SK-N-SH (cell line): ENCODE results near the gene OR6C4. TPM values are rescaled to one million over a fixed set of nuclear protein-coding genes. Genes with fewer than 3 reads are reported as not detected.

Experiments used
- CTCF ChIA-PET: fragments of 300-600, 350-600 bp; formaldehyde crosslinking; extraction: SDS; loops from one replicate; lab custom pipeline; 2021; lab: Yijun Ruan, JAX
- POLR2A ChIA-PET: fragments of 350-600 bp; sonication (Branson Sonifier 250); formaldehyde crosslinking; extraction: SDS; loops from one replicate; lab custom pipeline; 2020; ENCODE audit warnings: antibody characterized with exemption, inconsistent platforms; lab: Yijun Ruan, JAX
- DNase-seq: peaks from one replicate; pipeline ENCODE4 v3.0.0; 2012
- H2AFZ ChIP-seq: fragments of 200-600 bp; sonication (generic); 2 replicates; pipeline ENCODE4 v1.8.1; 2016; ENCODE audit warnings: antibody characterized with exemption, mild to moderate bottlenecking, low read depth
- H3F3A ChIP-seq: fragments of 200-600 bp; sonication (generic); replicated peaks from 2 replicates; pipeline ENCODE3; 2016; ENCODE audit warnings: antibody characterized with exemption, mild to moderate bottlenecking; ENCODE audit not compliant: insufficient read depth
- H3K27ac ChIP-seq, 2 experiments: fragments of 200-500 bp in 1 of 2; fragments of 200-600 bp in 1 of 2; sonication (Bioruptor generic) in 1 of 2; sonication (generic), shearing (Covaris generic) in 1 of 2; 2 replicates each; pipeline versions ENCODE4 v1.5.1 to v1.6.1; 2014 to 2016; ENCODE audit warnings: low read depth in 2 of 2, inconsistent platforms in 1 of 2, low read length in 1 of 2, mild to moderate bottlenecking in 1 of 2, mixed read lengths in 1 of 2
- H3K27me3 ChIP-seq: fragments of 200-600 bp; sonication (generic), shearing (Covaris generic); 2 replicates; pipeline ENCODE4 v1.6.1; 2016; ENCODE audit warnings: mixed run types; ENCODE audit not compliant: insufficient read depth
- H3K36me3 ChIP-seq, 2 experiments: fragments of 200-500 bp in 1 of 2; fragments of 200-600 bp in 1 of 2; sonication (Bioruptor generic) in 1 of 2; sonication (generic) in 1 of 2; replicated peaks in 1 of 2; 2 replicates each; pipeline versions ENCODE3 to v1.5.1; 2014 to 2016; ENCODE audit warnings: low read length in 1 of 2, mild to moderate bottlenecking in 1 of 2; ENCODE audit not compliant: insufficient read depth in 2 of 2, control insufficient read depth in 1 of 2
- H3K4me1 ChIP-seq, 2 experiments: fragments of 200-500 bp in 1 of 2; fragments of 200-600 bp in 1 of 2; sonication (Bioruptor generic) in 1 of 2; sonication (generic), shearing (Covaris generic) in 1 of 2; 2 replicates each; pipeline versions ENCODE4 v1.5.1 to v1.6.1; 2014 to 2016; ENCODE audit warnings: low read depth in 1 of 2, low read length in 1 of 2, mixed run types in 1 of 2; ENCODE audit not compliant: insufficient read depth in 2 of 2, control insufficient read depth in 1 of 2
- H3K4me2 ChIP-seq: fragments of 200-600 bp; sonication (generic), shearing (Covaris generic); 2 replicates; pipeline ENCODE4 v1.6.1; 2017; ENCODE audit warnings: mixed run types
- H3K4me3 ChIP-seq, 2 experiments: fragments of 200-500 bp in 1 of 2; fragments of 200-600 bp in 1 of 2; sonication (Bioruptor generic) in 1 of 2; sonication (generic), shearing (Covaris generic) in 1 of 2; 2 replicates each; pipeline versions ENCODE4 v1.5.1 to v1.8.1; 2014 to 2016; ENCODE audit warnings: low read depth in 2 of 2, inconsistent platforms in 1 of 2, low read length in 1 of 2, mild to moderate bottlenecking in 1 of 2, mixed read lengths in 1 of 2, moderate library complexity in 1 of 2
- H3K79me2 ChIP-seq: fragments of 200-600 bp; sonication (generic); 2 replicates; pipeline ENCODE4 v1.8.1; 2017; ENCODE audit warnings: mild to moderate bottlenecking; ENCODE audit not compliant: insufficient read depth
- H3K9ac ChIP-seq: fragments of 200-600 bp; sonication (generic); 2 replicates; pipeline ENCODE4 v1.6.1; 2017; ENCODE audit warnings: mixed run types
- H3K9me2 ChIP-seq: fragments of 200-600 bp; sonication (generic); 2 replicates; pipeline ENCODE4 v1.6.1; 2017; ENCODE audit warnings: mixed run types
- H3K9me3 ChIP-seq: fragments of 200-600 bp; sonication (generic); 2 replicates; pipeline ENCODE4 v1.6.1; 2017; ENCODE audit warnings: mixed run types, mild to moderate bottlenecking, moderate library complexity
- H4K20me1 ChIP-seq: fragments of 200-600 bp; sonication (generic); 2 replicates; pipeline ENCODE4 v1.6.1; 2017; ENCODE audit warnings: mild to moderate bottlenecking, mixed run types; ENCODE audit not compliant: insufficient read depth
- GABPA ChIP-seq: IDR thresholded peaks from 2 replicates; pipeline ENCODE4 v1.4.0; 2012; ENCODE audit warnings: low read depth, mild to moderate bottlenecking
- MXI1 ChIP-seq: IDR thresholded peaks from 2 replicates; pipeline ENCODE4 v1.6.1; 2012; ENCODE audit warnings: mild to moderate bottlenecking, low read depth, low read length, improper control_type of control experiment
- POLR2AphosphoS5 ChIP-seq: IDR thresholded peaks from 2 replicates; pipeline ENCODE4 v1.6.1; 2012; ENCODE audit warnings: low read depth, low read length
- RCOR1 ChIP-seq: fragments of 150-350 bp; IDR thresholded peaks from 2 replicates; pipeline ENCODE4 v1.6.1; 2017; ENCODE audit warnings: antibody characterized with exemption, low read length
- REST ChIP-seq: IDR thresholded peaks from 2 replicates; pipeline ENCODE4 v1.6.1; 2012; ENCODE audit warnings: mild to moderate bottlenecking, low read depth, low read length, moderate library complexity
- RFX5 ChIP-seq: IDR thresholded peaks from 2 replicates; pipeline ENCODE4 v1.6.1; 2012; ENCODE audit warnings: mild to moderate bottlenecking, improper control_type of control experiment, low read length
- RXRA ChIP-seq: IDR thresholded peaks from 2 replicates; pipeline ENCODE4 v1.4.0; 2012; ENCODE audit warnings: low read depth, mild to moderate bottlenecking, borderline replicate concordance
- SIN3A ChIP-seq: IDR thresholded peaks from 2 replicates; pipeline ENCODE4 v1.6.1; 2012; ENCODE audit warnings: low read depth, mild to moderate bottlenecking, low read length, moderate library complexity, borderline replicate concordance
- TAF1 ChIP-seq: IDR thresholded peaks from 2 replicates; pipeline ENCODE4 v1.6.1; 2012; ENCODE audit warnings: low read depth, mild to moderate bottlenecking, low read length, moderate library complexity, borderline replicate concordance
- WGBS: methylation state at CpG from one replicate; pipeline ENCODE4 v1.1.6; 2017; ENCODE audit warnings: low lambda C conversion rate; 5-methylcytosine and 5-hydroxymethylcytosine counted together
- polyA plus RNA-seq, 3 experiments: library from polyadenylated mRNA; depleted of rRNA; stranded (reverse); fragments of >200 nt; gene quantifications; 2 replicates each; pipeline ENCODE4 v1.2.3, GENCODE V29; 2012
- TF ChIP-seq, protein P1 (sequence below): fragments of 150-350 bp; IDR thresholded peaks from 2 replicates; pipeline ENCODE4 v1.6.1; 2017; ENCODE audit warnings: antibody characterized with exemption, low read length, low read depth, borderline replicate concordance
- TF ChIP-seq, protein P2 (sequence below): IDR thresholded peaks from 2 replicates; pipeline ENCODE4 v1.4.0; 2012; ENCODE audit warnings: low read depth, borderline replicate concordance

Gene OR6C4
- polyA plus RNA-seq, 1 of the 3 experiments (the other 2 are of a cell fraction): not detected

DNA sequence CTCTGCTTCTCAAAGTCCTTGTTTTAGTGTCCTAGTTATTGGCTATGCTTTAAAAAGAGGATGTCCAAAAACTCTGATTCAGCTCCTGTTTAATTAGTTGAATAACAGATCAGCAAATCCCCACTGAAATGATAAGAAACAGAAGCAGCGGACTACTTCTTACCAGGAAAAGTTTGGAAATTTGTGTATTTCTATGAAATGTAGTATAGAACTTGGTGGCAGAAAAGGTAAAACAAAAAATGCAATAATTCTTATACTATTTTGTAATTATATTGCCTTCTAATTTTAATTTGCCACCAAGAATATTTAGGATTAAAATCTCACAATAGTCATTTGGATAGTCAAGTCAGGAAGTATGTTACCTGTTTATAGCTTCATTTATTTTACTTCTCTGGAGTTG, 22.8 kb downstream of the OR6C4 start, which contains the start of gene OR2AP1:
OR2AP1 (plus strand) TSS at position 301 of the 400 bp plus-strand sequence. CDS start 1,947 bp downstream, outside the sequence.
- Histone ChIP-seq H3K27me3 (no peaks in the 10 kb centered on the region), H2AFZ (no peak within 1 kb of the TSS), H3K9me3 (no peaks in the 10 kb centered on the region), H3K4me1 (no peaks in the 10 kb centered on the region), H4K20me1 (no peaks in the 10 kb centered on the region), H3K9ac (no peak within 1 kb of the TSS), H3K4me2 (no peak within 1 kb of the TSS), H3K79me2 (no peaks in the 10 kb centered on the region), H3F3A (no peaks in the 10 kb centered on the region), H3K4me3 (no peak within 1 kb of the TSS), H3K9me2 (no peaks in the 10 kb centered on the region), H3K36me3 (no peaks in the 10 kb centered on the region), H3K27ac (no peak within 1 kb of the TSS)
- 2% methylated on average over 1 of the region's 1 CpG for WGBS
- ChIA-PET POLR2A (no interaction called here), CTCF (interaction anchor here (0.6 kb wide), 1 partner anchor 97 kb away, joined by 3 read pairs; no protein-coding TSS in a partner anchor)
- TF ChIP-seq RFX5 (no peak), SIN3A (no peak), GABPA (no peak), RXRA (no peak), POLR2AphosphoS5 (no peak), REST (no peak), TAF1 (no peak), RCOR1 (no peak), MXI1 (no peak)
- TF ChIP-seq, protein P1, sequence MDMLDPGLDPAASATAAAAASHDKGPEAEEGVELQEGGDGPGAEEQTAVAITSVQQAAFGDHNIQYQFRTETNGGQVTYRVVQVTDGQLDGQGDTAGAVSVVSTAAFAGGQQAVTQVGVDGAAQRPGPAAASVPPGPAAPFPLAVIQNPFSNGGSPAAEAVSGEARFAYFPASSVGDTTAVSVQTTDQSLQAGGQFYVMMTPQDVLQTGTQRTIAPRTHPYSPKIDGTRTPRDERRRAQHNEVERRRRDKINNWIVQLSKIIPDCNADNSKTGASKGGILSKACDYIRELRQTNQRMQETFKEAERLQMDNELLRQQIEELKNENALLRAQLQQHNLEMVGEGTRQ: no peak
- TF ChIP-seq, protein P2, sequence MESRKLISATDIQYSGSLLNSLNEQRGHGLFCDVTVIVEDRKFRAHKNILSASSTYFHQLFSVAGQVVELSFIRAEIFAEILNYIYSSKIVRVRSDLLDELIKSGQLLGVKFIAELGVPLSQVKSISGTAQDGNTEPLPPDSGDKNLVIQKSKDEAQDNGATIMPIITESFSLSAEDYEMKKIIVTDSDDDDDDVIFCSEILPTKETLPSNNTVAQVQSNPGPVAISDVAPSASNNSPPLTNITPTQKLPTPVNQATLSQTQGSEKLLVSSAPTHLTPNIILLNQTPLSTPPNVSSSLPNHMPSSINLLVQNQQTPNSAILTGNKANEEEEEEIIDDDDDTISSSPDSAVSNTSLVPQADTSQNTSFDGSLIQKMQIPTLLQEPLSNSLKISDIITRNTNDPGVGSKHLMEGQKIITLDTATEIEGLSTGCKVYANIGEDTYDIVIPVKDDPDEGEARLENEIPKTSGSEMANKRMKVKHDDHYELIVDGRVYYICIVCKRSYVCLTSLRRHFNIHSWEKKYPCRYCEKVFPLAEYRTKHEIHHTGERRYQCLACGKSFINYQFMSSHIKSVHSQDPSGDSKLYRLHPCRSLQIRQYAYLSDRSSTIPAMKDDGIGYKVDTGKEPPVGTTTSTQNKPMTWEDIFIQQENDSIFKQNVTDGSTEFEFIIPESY: no peak
- no peak for DNase-seq
